Colonic mucosa (tissue), 4 donors: Measurements from ENCODE around the gene ARPC5. TPM values are rescaled to one million over a fixed set of nuclear protein-coding genes. Genes with fewer than 3 reads are reported as not detected.

Experiments
- DNase-seq: peaks from one replicate; pipeline ENCODE4 v3.0.0-alpha.2; 2020
- H3K27ac ChIP-seq: fragments of 200-600 bp; one replicate; pipeline ENCODE4 v1.8.0; 2021
- H3K27me3 ChIP-seq: fragments of 200-600 bp; one replicate; pipeline ENCODE4 v1.8.0; 2021
- H3K36me3 ChIP-seq: fragments of 200-600 bp; one replicate; pipeline ENCODE4 v1.8.0; 2021
- H3K4me1 ChIP-seq: fragments of 200-600 bp; one replicate; pipeline ENCODE4 v1.8.0; 2021; ENCODE audit warnings: mild to moderate bottlenecking
- H3K4me3 ChIP-seq: fragments of 200-600 bp; one replicate; pipeline ENCODE4 v1.8.0; 2021
- H3K9ac ChIP-seq, 2 donors: one replicate each; pipeline ENCODE4 v1.7.0; 2013; ENCODE audit warnings: control low read depth in 2 of 2, low read depth in 2 of 2, low read length in 2 of 2
- H3K9me3 ChIP-seq: fragments of 200-600 bp; one replicate; pipeline ENCODE4 v1.8.0; 2021
- CTCF ChIP-seq: fragments of 200-600 bp; IDR thresholded peaks from one replicate; pipeline ENCODE4 v1.8.0; 2022; ENCODE audit warnings: antibody characterized with exemption, mild to moderate bottlenecking
- intact Hi-C: fragments of 100-400 bp; cut with DNase I; formaldehyde crosslinking; loops from one replicate; pipeline ENCODE4 v1.14.1; 2022
- total RNA-seq, 2 donors: library from RNA; stranded (reverse); fragmentation: NEBNext Ultra II Directional in 1 of 2; extraction: Animal tissue kit (Norgen Biotek cat#: 25700) in 1 of 2; gene quantifications; one replicate each; pipeline ENCODE4 v1.2.1, GENCODE V29; 2021
- donor health status: healthy.
- donor health status: DM: no; HTN: no; CAD: no.
- donor health status: DM: no; HTN: no; CAD: no.

ARPC5 gene
- total RNA-seq, 2 donors from 2014 or later: 147 to 189 TPM

- no peaks in the 10 kb centered on the region for H3K27me3 ChIP-seq
- intact Hi-C loops: no loop called here
These were observed 40.5 kb upstream of the ARPC5 start for GRCh38 chr1:183675883-183676585.

GRCh38 chr1:183675381-183675780 lies 39.8 kb upstream of the ARPC5 start:
- Histone ChIP-seq H3K9ac (no peak overlapping the region), H3K27me3 (no peaks in the 10 kb centered on the region), H3K27ac (no peak overlapping the region), H3K36me3 (no peaks in the 10 kb centered on the region), H3K4me1 (no peaks in the 10 kb centered on the region), H3K4me3 (no peak overlapping the region), H3K9me3 (no peaks in the 10 kb centered on the region)
- no peak for TF ChIP-seq CTCF
- DNase-seq: no peak
- intact Hi-C loops: no loop called here

More at GRCh38 chr1:183675883-183676585, 40.5 kb upstream of the ARPC5 start:
- DNase-seq: no peak
- Histone ChIP-seq H3K4me3 (no peak overlapping the region), H3K4me1 (no peaks in the 10 kb centered on the region), H3K9me3 (no peaks in the 10 kb centered on the region), H3K9ac (no peak overlapping the region), H3K27ac (no peak overlapping the region), H3K36me3 (no peaks in the 10 kb centered on the region)
- no peak for TF ChIP-seq CTCF

- no peak for TF ChIP-seq CTCF
- Histone ChIP-seq H3K27ac (no peak overlapping the region), H3K9me3 (no peaks in the 10 kb centered on the region), H3K9ac (no peak overlapping the region), H3K27me3 (no peaks in the 10 kb centered on the region), H3K4me3 (no peak overlapping the region), H3K4me1 (no peaks in the 10 kb centered on the region), H3K36me3 (no peaks in the 10 kb centered on the region)
- intact Hi-C loops: no loop called here
- DNase-seq: no peak
These were observed 39.3 kb upstream of the ARPC5 start for GRCh38 chr1:183674886-183675285.

GRCh38 chr1:183674339-183674738 lies 38.8 kb upstream of the ARPC5 start:
- H3K36me3 ChIP-seq: no peaks in the 10 kb centered on the region
- no peak overlapping the region for H3K4me3 ChIP-seq
- intact Hi-C loops: no loop called here

GRCh38 chr1:183673605-183674323 lies 38.2 kb upstream of the ARPC5 start:
- H3K9ac ChIP-seq: no peak overlapping the region
- H3K36me3 ChIP-seq: no peaks in the 10 kb centered on the region
- H3K27me3 ChIP-seq: no peaks in the 10 kb centered on the region
- no peak overlapping the region for H3K27ac ChIP-seq
- no peak for TF ChIP-seq CTCF
- DNase-seq: no peak
- intact Hi-C loops: no loop called here
- H3K4me3 ChIP-seq: no peak overlapping the region
- H3K4me1 ChIP-seq: no peaks in the 10 kb centered on the region
- H3K9me3 ChIP-seq: no peaks in the 10 kb centered on the region

More at GRCh38 chr1:183674339-183674738, 38.8 kb upstream of the ARPC5 start:
- H3K4me1 ChIP-seq: no peaks in the 10 kb centered on the region
- H3K9me3 ChIP-seq: no peaks in the 10 kb centered on the region
- DNase-seq: no peak
- H3K27me3 ChIP-seq: no peaks in the 10 kb centered on the region
- H3K27ac ChIP-seq: no peak overlapping the region
- no peak for TF ChIP-seq CTCF
- H3K9ac ChIP-seq: no peak overlapping the region
